Panc1 (cell line): ENCODE results near the gene ENPP1. TPM values are rescaled to one million over a fixed set of nuclear protein-coding genes. Genes with fewer than 3 reads are reported as not detected.
A peak's percentile ranks its signal among the peaks of the same experiment; 100 is the strongest.

ENCODE experiments used
- ATAC-seq: fragments of 200-7000 bp; cut with Tn5 transposase; 2 replicates; pipeline ENCODE4 v1.9.1; 2020; ENCODE audit warnings: mild to moderate bottlenecking, moderate library complexity
- BruUV-seq: library from RNA; stranded (reverse); fragments of 400-500 nt; replicated peaks from 2 replicates; lab custom pipeline; 2021; lab: Mats Ljungman, UMichigan
- CTCF ChIA-PET: fragments of 300-600 bp; sonication (Branson Sonifier 250); formaldehyde crosslinking; loops from one replicate; lab custom pipeline; 2022; ENCODE audit warnings: antibody characterized with exemption; lab: Charles Lee
- POLR2A ChIA-PET: fragments of 300-600 bp; sonication (Branson Sonifier 250); formaldehyde crosslinking; loops from one replicate; lab custom pipeline; 2022; ENCODE audit warnings: antibody characterized with exemption; lab: Charles Lee
- DNase-seq: peaks from one replicate; pipeline ENCODE4 v3.0.0-alpha.2; 2010; ENCODE audit warnings: low read depth, low spot score
- H3K27ac ChIP-seq: 2 replicates; pipeline ENCODE4 v1.5.1; 2011; ENCODE audit warnings: mild to moderate bottlenecking, low read length, inconsistent platforms
- H3K27me3 ChIP-seq: fragments of 200-500 bp; sonication (Bioruptor generic); 2 replicates; pipeline ENCODE4 v1.6.0; 2014; ENCODE audit warnings: low read length, inconsistent platforms; ENCODE audit not compliant: control insufficient read depth, insufficient read depth
- H3K36me3 ChIP-seq: fragments of 200-500 bp; sonication (Bioruptor generic); 2 replicates; pipeline ENCODE4 v1.5.1; 2014; ENCODE audit warnings: inconsistent platforms, mild to moderate bottlenecking, low read length, moderate library complexity; ENCODE audit not compliant: control insufficient read depth, insufficient read depth
- H3K4me1 ChIP-seq: 2 replicates; pipeline ENCODE4 v1.5.1; 2011; ENCODE audit warnings: inconsistent platforms, mild to moderate bottlenecking, low read length, moderate library complexity; ENCODE audit not compliant: control insufficient read depth, insufficient read depth
- H3K4me3 ChIP-seq, 2 experiments: 2 replicates each; pipeline ENCODE4 v1.5.1; 2011 to 2012; ENCODE audit warnings: low read depth in 2 of 2, low read length in 2 of 2, mild to moderate bottlenecking in 2 of 2, inconsistent platforms in 1 of 2, moderate library complexity in 1 of 2
- H3K9me3 ChIP-seq: fragments of 200-500 bp; sonication (Bioruptor generic); 2 replicates; pipeline ENCODE4 v1.5.1; 2014; ENCODE audit warnings: low read depth, mild to moderate bottlenecking, inconsistent platforms, low read length, moderate library complexity; ENCODE audit not compliant: control insufficient read depth, insufficient read depth
- CTCF ChIP-seq: fragments of 450-650 bp; IDR thresholded peaks from 2 replicates; pipeline ENCODE4 v1.5.1; 2017; ENCODE audit warnings: mild to moderate bottlenecking
- POLR2AphosphoS5 ChIP-seq: IDR thresholded peaks from 2 replicates; pipeline ENCODE4 v1.6.1; 2012; ENCODE audit warnings: mild to moderate bottlenecking, low read depth, low read length, moderate library complexity
- REST ChIP-seq, 2 experiments: IDR thresholded peaks; 2 replicates each; pipeline ENCODE4 v1.6.1; 2011 to 2012; ENCODE audit warnings: low read depth in 2 of 2, control low read depth in 1 of 2, low read length in 1 of 2, mild to moderate bottlenecking in 1 of 2, moderate library complexity in 1 of 2; ENCODE audit not compliant: insufficient read depth in 1 of 2
- SIN3A ChIP-seq: IDR thresholded peaks from 2 replicates; pipeline ENCODE4 v1.6.1; 2012; ENCODE audit warnings: low read depth, mild to moderate bottlenecking, low read length, moderate library complexity, borderline replicate concordance; ENCODE audit not compliant: insufficient read depth
- TCF7L2 ChIP-seq: IDR thresholded peaks from 2 replicates; pipeline ENCODE4 v1.6.1; 2011; ENCODE audit warnings: mild to moderate bottlenecking, low read depth, low read length, inconsistent platforms
- in situ Hi-C: cut with HindIII; loops from 2 replicates; pipeline ENCODE4 v1.10.0; 2016; ENCODE audit warnings: low sequenced_read_pairs, low pct_unique_long_range_greater_than_20kb
- intact Hi-C: fragments of 100-400 bp; cut with micrococcal nuclease; formaldehyde crosslinking; loops from one replicate; pipeline ENCODE4 v1.10.0; 2022; ENCODE audit not compliant: unreplicated experiment
- total RNA-seq: library from RNA; stranded (reverse); gene quantifications from one replicate; pipeline ENCODE4 v1.2.1, GENCODE V29; 2021; ENCODE audit not compliant: unreplicated experiment

The ENPP1 gene
- total RNA-seq, 1 experiment from 2014 or later, result 6.8 TPM

GRCh38 chr6:131782764-131783163 lies 25.1 kb upstream of the ENPP1 start:
- ChIA-PET POLR2A (no interaction called here), CTCF (no interaction called here)
- Histone ChIP-seq H3K27me3 (no peaks in the 10 kb centered on the region; the same call in 1 of the 2 replicates), H3K27ac (no peak overlapping the region), H3K36me3 (no peaks in the 10 kb centered on the region), H3K9me3 (no peaks in the 10 kb centered on the region), H3K4me1 (no peaks in the 10 kb centered on the region), H3K4me3 (no peak overlapping the region)
- BruUV-seq, result no TSS peak
- intact Hi-C loops, result loop anchor here (10.0 kb wide), 1 partner anchor 132 kb away; no protein-coding TSS in a partner anchor
- 0 out of 2 replicates have a peak, but pooled peaks have one; percentile 62 for ATAC-seq
- no peak for TF ChIP-seq REST (IDR thresholded peaks at IDR 0.05; ENCODE audit: insufficient read depth in 1 of 2, low read depth in 2 of 2, low read length in 1 of 2)
- peak; percentile 31; the same call in 1 of the 2 replicates for TF ChIP-seq CTCF
- DNase-seq, result no peak
- in situ Hi-C loops, result no loop called here

GRCh38 chr6:131784561-131784960 lies 23.3 kb upstream of the ENPP1 start:
- Histone ChIP-seq H3K36me3 (no peaks in the 10 kb centered on the region), H3K27me3 (no peaks in the 10 kb centered on the region; the same call in 1 of the 2 replicates), H3K4me1 (no peaks in the 10 kb centered on the region), H3K27ac (no peak overlapping the region), H3K9me3 (no peaks in the 10 kb centered on the region), H3K4me3 (no peak overlapping the region)
- CTCF ChIA-PET, result no interaction called here
- intact Hi-C loops (loop anchor here (10.0 kb wide), 1 partner anchor 130 kb away; no protein-coding TSS in a partner anchor), in situ Hi-C loops (no loop called here)
- DNase-seq (no peak), ATAC-seq (no peak)
- no TSS peak for BruUV-seq
- POLR2A ChIA-PET, result no interaction called here
- TF ChIP-seq POLR2AphosphoS5 (no peak), REST (IDR thresholded peaks at IDR 0.05; ENCODE audit: insufficient read depth in 1 of 2, low read depth in 2 of 2, low read length in 1 of 2) (no peak), TCF7L2 (no peak), SIN3A (no peak), CTCF (no peak)
